Mononuclear cell (primary cell): ENCODE data around the gene TMEM54. TPM values are rescaled to one million over a fixed set of nuclear protein-coding genes. Genes with fewer than 3 reads are reported as not detected.
"Not testable (repeated sequence)": the region's sequence is repeated elsewhere in the genome, so short reads cannot be mapped to it uniquely, and the experiment has no call there.

ENCODE experiments used
- H3K27me3 ChIP-seq: 2 replicates; pipeline ENCODE4 v1.6.0; 2011; ENCODE audit warnings: low read length, control low read depth; ENCODE audit not compliant: insufficient read depth
- H3K4me1 ChIP-seq: 2 replicates; pipeline ENCODE4 v1.5.1; 2011; ENCODE audit warnings: mild to moderate bottlenecking, low read length, control low read depth; ENCODE audit not compliant: insufficient read depth
- H3K4me3 ChIP-seq: 2 replicates; pipeline ENCODE4 v1.5.1; 2011; ENCODE audit warnings: mild to moderate bottlenecking, low read length, moderate library complexity
- H3K9me3 ChIP-seq: 2 replicates; pipeline ENCODE4 v1.5.1; 2011; ENCODE audit warnings: low read depth, mild to moderate bottlenecking, control low read depth, low read length
- total RNA-seq: library from RNA; depleted of rRNA; stranded (reverse); fragments of >200 nt; gene quantifications from one replicate; pipeline ENCODE4 v1.2.3, GENCODE V29; 2012

Gene TMEM54
- total RNA-seq, 1 donor, result not detected

- no peak overlapping the region for H3K4me3 ChIP-seq
Measured at GRCh38 chr1:32927441-32927840, 26.3 kb upstream of the TMEM54 start.

GRCh38 chr1:32926562-32926961 lies 25.4 kb upstream of the TMEM54 start:
- peaks cover 15% of the 10 kb centered on the region for H3K4me1 ChIP-seq
- peaks cover 52% of the 10 kb centered on the region for H3K27me3 ChIP-seq
- H3K9me3 ChIP-seq, result no peaks in the 10 kb centered on the region
- no peak overlapping the region for H3K4me3 ChIP-seq

More at GRCh38 chr1:32927441-32927840, 26.3 kb upstream of the TMEM54 start:
- H3K27me3 ChIP-seq, result peaks cover 49% of the 10 kb centered on the region
- H3K4me1 ChIP-seq, result peaks cover 15% of the 10 kb centered on the region
- H3K9me3 ChIP-seq, result no peaks in the 10 kb centered on the region

GRCh38 chr1:32925403-32926162 lies 24.4 kb upstream of the TMEM54 start:
- peaks cover 57% of the 10 kb centered on the region for H3K27me3 ChIP-seq
- peaks cover 15% of the 10 kb centered on the region for H3K4me1 ChIP-seq
- H3K4me3 ChIP-seq, result no peak overlapping the region
- no peaks in the 10 kb centered on the region for H3K9me3 ChIP-seq

- H3K4me3 ChIP-seq, result no peak overlapping the region
- H3K4me1 ChIP-seq, result peaks cover 15% of the 10 kb centered on the region
- H3K27me3 ChIP-seq, result peaks cover 59% of the 10 kb centered on the region
- no peaks in the 10 kb centered on the region for H3K9me3 ChIP-seq
Measured at GRCh38 chr1:32924881-32925344, 23.7 kb upstream of the TMEM54 start.

GRCh38 chr1:32920833-32921232 lies 19.6 kb upstream of the TMEM54 start:
- peaks cover 64% of the 10 kb centered on the region for H3K27me3 ChIP-seq
- no peak overlapping the region for H3K4me3 ChIP-seq
- H3K4me1 ChIP-seq, result peaks cover 15% of the 10 kb centered on the region
- no peaks in the 10 kb centered on the region for H3K9me3 ChIP-seq

- H3K27me3 ChIP-seq, result peaks cover 58% of the 10 kb centered on the region
- H3K9me3 ChIP-seq, result no peaks in the 10 kb centered on the region
- peaks cover 7% of the 10 kb centered on the region for H3K4me1 ChIP-seq
- H3K4me3 ChIP-seq, result no peak overlapping the region
Measured at GRCh38 chr1:32919811-32920733, 18.9 kb upstream of the TMEM54 start.

GRCh38 chr1:32918179-32918578 lies 17.0 kb upstream of the TMEM54 start:
- H3K4me1 ChIP-seq, result no peaks in the 10 kb centered on the region
- no peaks in the 10 kb centered on the region for H3K9me3 ChIP-seq
- peaks cover 39% of the 10 kb centered on the region for H3K27me3 ChIP-seq
- no peak overlapping the region for H3K4me3 ChIP-seq

GRCh38 chr1:32917521-32917920 lies 16.3 kb upstream of the TMEM54 start:
- Histone ChIP-seq H3K27me3 (peaks cover 33% of the 10 kb centered on the region), H3K9me3 (no peaks in the 10 kb centered on the region), H3K4me3 (no peak overlapping the region), H3K4me1 (no peaks in the 10 kb centered on the region)

GRCh38 chr1:32915766-32916706 lies 14.8 kb upstream of the TMEM54 start:
- peaks cover 27% of the 10 kb centered on the region for H3K27me3 ChIP-seq
- no peak overlapping the region for H3K4me3 ChIP-seq
- H3K9me3 ChIP-seq, result no peaks in the 10 kb centered on the region
- H3K4me1 ChIP-seq, result no peaks in the 10 kb centered on the region

- no peaks in the 10 kb centered on the region for H3K4me1 ChIP-seq
- H3K9me3 ChIP-seq, result no peaks in the 10 kb centered on the region
- no peak overlapping the region for H3K4me3 ChIP-seq
- H3K27me3 ChIP-seq, result peaks cover 8% of the 10 kb centered on the region
Measured at GRCh38 chr1:32910319-32910718, 9.1 kb upstream of the TMEM54 start.

GRCh38 chr1:32907435-32907834 lies 6.2 kb upstream of the TMEM54 start:
- Histone ChIP-seq H3K27me3 (peaks cover 17% of the 10 kb centered on the region), H3K4me3 (no peak overlapping the region), H3K4me1 (no peaks in the 10 kb centered on the region), H3K9me3 (no peaks in the 10 kb centered on the region)

GRCh38 chr1:32906654-32907053 lies 5.5 kb upstream of the TMEM54 start:
- no peaks in the 10 kb centered on the region for H3K9me3 ChIP-seq
- H3K27me3 ChIP-seq, result peaks cover 23% of the 10 kb centered on the region
- H3K4me3 ChIP-seq, result no peak overlapping the region
- H3K4me1 ChIP-seq, result no peaks in the 10 kb centered on the region

GRCh38 chr1:32905588-32905987 lies 4.4 kb upstream of the TMEM54 start:
- not testable (repeated sequence) for H3K9me3 ChIP-seq, H3K4me1 ChIP-seq, H3K4me3 ChIP-seq
- peaks cover 30% of the 10 kb centered on the region for H3K27me3 ChIP-seq

GRCh38 chr1:32904797-32905196 lies 3.6 kb upstream of the TMEM54 start:
- no peak overlapping the region for H3K4me3 ChIP-seq
- H3K27me3 ChIP-seq, result peaks cover 36% of the 10 kb centered on the region
- H3K9me3 ChIP-seq, result no peaks in the 10 kb centered on the region
- peaks cover 7% of the 10 kb centered on the region for H3K4me1 ChIP-seq
